ENCODE results near the gene AGPAT3. TPM values are rescaled to one million over a fixed set of nuclear protein-coding genes. Genes with fewer than 3 reads are reported as not detected.

Gene AGPAT3
- polyA plus RNA-seq, 2 donors, result 15.3 to 18.6 TPM

DNA sequence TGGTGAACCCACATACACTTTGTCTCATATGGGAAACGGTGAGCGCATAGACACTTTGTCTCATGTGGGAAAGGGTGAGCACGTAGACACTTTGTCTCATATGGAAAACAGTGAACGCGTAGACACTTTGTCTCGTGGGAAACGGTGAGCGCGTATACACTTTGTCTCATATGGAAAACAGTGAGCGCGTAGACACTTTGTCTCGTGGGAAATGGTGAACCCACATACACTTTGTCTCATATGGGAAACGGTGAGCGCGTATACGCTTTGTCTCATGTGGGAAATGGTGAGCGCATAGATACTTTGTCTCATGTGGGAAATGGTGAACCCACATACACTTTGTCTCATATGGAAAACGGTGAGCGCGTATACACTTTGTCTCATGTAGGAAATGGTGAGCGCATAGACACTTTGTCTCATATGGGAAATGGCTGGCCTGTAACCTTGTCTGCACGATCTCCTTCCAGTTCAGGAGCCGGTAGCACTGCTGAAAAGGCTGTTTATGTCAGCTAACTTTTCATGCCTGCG is 96.4 kb downstream of the AGPAT3 start:
- H3K4me3 ChIP-seq (ENCODE audit: low read depth in 1 of 2, low read length in 2 of 2), result no peak overlapping the region
- H3K4me1 ChIP-seq (ENCODE audit: control insufficient read depth in 2 of 2, insufficient read depth in 2 of 2, low read length in 1 of 2), result peaks cover 0 to 3% of the 10 kb centered on the region in 2 donors
- H3K27me3 ChIP-seq (ENCODE audit: control insufficient read depth in 1 of 2, insufficient read depth in 2 of 2, low read length in 2 of 2), result no peaks in the 10 kb centered on the region
- WGBS, 2 donors, result 89 to 90% methylated on average over 24 of the region's 24 CpGs
- H3K9me3 ChIP-seq (ENCODE audit: control insufficient read depth in 2 of 2, insufficient read depth in 1 of 2, low read depth in 1 of 2, low read length in 1 of 2), result no peaks in the 10 kb centered on the region
- peaks cover 0 to 19% of the 10 kb centered on the region in 2 donors for H3K36me3 ChIP-seq (ENCODE audit: control insufficient read depth in 2 of 2, insufficient read depth in 2 of 2, low read length in 1 of 2)
- H3K27ac ChIP-seq (ENCODE audit: low read depth in 2 of 2, low read length in 1 of 2), result no peak overlapping the region

DNA sequence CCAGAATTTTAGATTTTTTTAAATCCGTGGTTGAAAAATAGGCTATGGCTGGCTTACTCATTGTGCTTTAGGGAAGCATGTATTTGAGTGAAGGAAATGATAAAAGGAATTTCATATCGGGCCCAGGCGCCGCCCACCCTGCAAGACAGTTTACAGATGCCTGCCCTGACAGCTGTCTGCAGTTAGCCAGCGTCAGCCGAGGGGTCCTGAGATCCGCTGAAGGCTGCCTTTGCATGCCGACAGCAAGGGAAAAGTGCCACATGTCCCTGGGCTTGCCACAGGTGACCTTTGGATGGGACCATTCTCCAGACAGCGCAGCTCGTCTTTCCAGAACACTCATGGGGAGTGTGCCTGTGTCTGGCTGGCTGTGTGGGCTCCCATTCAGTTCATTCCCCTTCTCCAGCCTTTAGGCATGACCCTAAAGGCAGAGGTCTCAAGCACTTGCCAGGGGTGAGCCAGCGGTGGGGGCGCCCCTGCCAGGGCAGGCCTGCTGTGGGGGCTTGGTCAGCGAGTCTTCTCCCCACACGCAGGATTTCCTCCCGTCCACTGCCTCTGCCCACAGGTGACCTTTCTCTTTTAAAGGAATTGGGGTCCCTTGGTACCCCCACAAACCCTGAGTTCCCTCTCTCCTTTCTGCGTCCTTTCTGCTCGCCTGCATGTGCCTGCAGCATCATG is 101.0 kb downstream of the AGPAT3 start:
- peaks cover 8 to 33% of the 10 kb centered on the region in 2 donors for H3K36me3 ChIP-seq (ENCODE audit: control insufficient read depth in 2 of 2, insufficient read depth in 2 of 2, low read length in 1 of 2)
- H3K4me3 ChIP-seq (ENCODE audit: low read depth in 1 of 2, low read length in 2 of 2), result no peak overlapping the region
- H3K4me1 ChIP-seq (ENCODE audit: control insufficient read depth in 2 of 2, insufficient read depth in 2 of 2, low read length in 1 of 2), result no peaks in the 10 kb centered on the region
- H3K27ac ChIP-seq (ENCODE audit: low read depth in 2 of 2, low read length in 1 of 2), result no peak overlapping the region
- H3K9me3 ChIP-seq (ENCODE audit: control insufficient read depth in 2 of 2, insufficient read depth in 1 of 2, low read depth in 1 of 2, low read length in 1 of 2), result peaks cover 0 to 2% of the 10 kb centered on the region in 2 donors
- no peaks in the 10 kb centered on the region for H3K27me3 ChIP-seq (ENCODE audit: control insufficient read depth in 1 of 2, insufficient read depth in 2 of 2, low read length in 2 of 2)
- 84 to 88% methylated on average over 17 of the region's 17 CpGs for WGBS, 2 donors

GRCh38 chr21:43966946-43967512 is 102.0 kb downstream of the AGPAT3 start:
- Histone ChIP-seq H3K36me3 (ENCODE audit: control insufficient read depth in 2 of 2, insufficient read depth in 2 of 2, low read length in 1 of 2) (peaks cover 8 to 41% of the 10 kb centered on the region in 2 donors), H3K27me3 (ENCODE audit: control insufficient read depth in 1 of 2, insufficient read depth in 2 of 2, low read length in 2 of 2) (no peaks in the 10 kb centered on the region), H3K4me1 (ENCODE audit: control insufficient read depth in 2 of 2, insufficient read depth in 2 of 2, low read length in 1 of 2) (no peaks in the 10 kb centered on the region), H3K9me3 (ENCODE audit: control insufficient read depth in 2 of 2, insufficient read depth in 1 of 2, low read depth in 1 of 2, low read length in 1 of 2) (peaks cover 0 to 2% of the 10 kb centered on the region in 2 donors), H3K4me3 (ENCODE audit: low read depth in 1 of 2, low read length in 2 of 2) (no peak overlapping the region), H3K27ac (ENCODE audit: low read depth in 2 of 2, low read length in 1 of 2) (no peak overlapping the region)
- WGBS, 2 donors, result 86 to 90% methylated on average over 17 to 18 of the region's 18 CpGs

- peaks cover 8 to 46% of the 10 kb centered on the region in 2 donors for H3K36me3 ChIP-seq (ENCODE audit: control insufficient read depth in 2 of 2, insufficient read depth in 2 of 2, low read length in 1 of 2)
- H3K9me3 ChIP-seq (ENCODE audit: control insufficient read depth in 2 of 2, insufficient read depth in 1 of 2, low read depth in 1 of 2, low read length in 1 of 2), result peaks cover 0 to 2% of the 10 kb centered on the region in 2 donors
- no peaks in the 10 kb centered on the region for H3K4me1 ChIP-seq (ENCODE audit: control insufficient read depth in 2 of 2, insufficient read depth in 2 of 2, low read length in 1 of 2)
- WGBS, 2 donors, result 93 to 94% methylated on average over 15 of the region's 15 CpGs
- H3K27me3 ChIP-seq (ENCODE audit: control insufficient read depth in 1 of 2, insufficient read depth in 2 of 2, low read length in 2 of 2), result no peaks in the 10 kb centered on the region
- no peak overlapping the region for H3K27ac ChIP-seq (ENCODE audit: low read depth in 2 of 2, low read length in 1 of 2)
- H3K4me3 ChIP-seq (ENCODE audit: low read depth in 1 of 2, low read length in 2 of 2), result no peak overlapping the region
Observed at GRCh38 chr21:43967981-43968380, 103.0 kb downstream of the AGPAT3 start.

GRCh38 chr21:43968410-43969114 is 103.5 kb downstream of the AGPAT3 start:
- Histone ChIP-seq H3K27ac (ENCODE audit: low read depth in 2 of 2, low read length in 1 of 2) (no peak overlapping the region), H3K36me3 (ENCODE audit: control insufficient read depth in 2 of 2, insufficient read depth in 2 of 2, low read length in 1 of 2) (peaks cover 8 to 45% of the 10 kb centered on the region in 2 donors), H3K4me3 (ENCODE audit: low read depth in 1 of 2, low read length in 2 of 2) (no peak overlapping the region), H3K4me1 (ENCODE audit: control insufficient read depth in 2 of 2, insufficient read depth in 2 of 2, low read length in 1 of 2) (no peaks in the 10 kb centered on the region), H3K27me3 (ENCODE audit: control insufficient read depth in 1 of 2, insufficient read depth in 2 of 2, low read length in 2 of 2) (no peaks in the 10 kb centered on the region), H3K9me3 (ENCODE audit: control insufficient read depth in 2 of 2, insufficient read depth in 1 of 2, low read depth in 1 of 2, low read length in 1 of 2) (peaks cover 0 to 2% of the 10 kb centered on the region in 2 donors)
- WGBS, 2 donors, result 92 to 93% methylated on average over 18 to 19 of the region's 19 CpGs

DNA sequence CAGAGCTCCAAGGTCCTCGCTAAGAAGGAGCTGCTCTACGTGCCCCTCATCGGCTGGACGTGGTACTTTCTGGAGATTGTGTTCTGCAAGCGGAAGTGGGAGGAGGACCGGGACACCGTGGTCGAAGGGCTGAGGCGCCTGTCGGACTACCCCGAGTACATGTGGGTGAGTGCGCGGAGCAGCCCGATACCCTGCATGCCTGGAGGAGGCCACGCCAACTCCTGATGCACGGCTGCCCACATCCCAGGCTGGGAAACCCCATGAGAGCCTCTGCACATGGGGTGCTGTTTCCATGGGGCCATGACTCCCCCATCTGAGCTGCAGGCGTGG is 104.1 kb downstream of the AGPAT3 start:
- H3K36me3 ChIP-seq (ENCODE audit: control insufficient read depth in 2 of 2, insufficient read depth in 2 of 2, low read length in 1 of 2), result peaks cover 8 to 46% of the 10 kb centered on the region in 2 donors

GRCh38 chr21:43970551-43970950 is 105.5 kb downstream of the AGPAT3 start:
- Histone ChIP-seq H3K4me1 (ENCODE audit: control insufficient read depth in 2 of 2, insufficient read depth in 2 of 2, low read length in 1 of 2) (peaks cover 0 to 6% of the 10 kb centered on the region in 2 donors), H3K27ac (ENCODE audit: low read depth in 2 of 2, low read length in 1 of 2) (no peak overlapping the region), H3K9me3 (ENCODE audit: control insufficient read depth in 2 of 2, insufficient read depth in 1 of 2, low read depth in 1 of 2, low read length in 1 of 2) (peaks cover 0 to 4% of the 10 kb centered on the region in 2 donors), H3K27me3 (ENCODE audit: control insufficient read depth in 1 of 2, insufficient read depth in 2 of 2, low read length in 2 of 2) (no peaks in the 10 kb centered on the region), H3K36me3 (ENCODE audit: control insufficient read depth in 2 of 2, insufficient read depth in 2 of 2, low read length in 1 of 2) (peaks cover 8 to 43% of the 10 kb centered on the region in 2 donors), H3K4me3 (ENCODE audit: low read depth in 1 of 2, low read length in 2 of 2) (no peak overlapping the region)
- WGBS, 2 donors, result 94% methylated on average over 18 of the region's 18 CpGs

More for the DNA sequence above, 104.1 kb downstream of the AGPAT3 start:
- 95 to 98% methylated on average over 17 of the region's 17 CpGs for WGBS, 2 donors
- Histone ChIP-seq H3K9me3 (ENCODE audit: control insufficient read depth in 2 of 2, insufficient read depth in 1 of 2, low read depth in 1 of 2, low read length in 1 of 2) (peaks cover 0 to 2% of the 10 kb centered on the region in 2 donors), H3K27ac (ENCODE audit: low read depth in 2 of 2, low read length in 1 of 2) (no peak overlapping the region), H3K4me3 (ENCODE audit: low read depth in 1 of 2, low read length in 2 of 2) (no peak overlapping the region), H3K4me1 (ENCODE audit: control insufficient read depth in 2 of 2, insufficient read depth in 2 of 2, low read length in 1 of 2) (no peaks in the 10 kb centered on the region), H3K27me3 (ENCODE audit: control insufficient read depth in 1 of 2, insufficient read depth in 2 of 2, low read length in 2 of 2) (no peaks in the 10 kb centered on the region)

DNA sequence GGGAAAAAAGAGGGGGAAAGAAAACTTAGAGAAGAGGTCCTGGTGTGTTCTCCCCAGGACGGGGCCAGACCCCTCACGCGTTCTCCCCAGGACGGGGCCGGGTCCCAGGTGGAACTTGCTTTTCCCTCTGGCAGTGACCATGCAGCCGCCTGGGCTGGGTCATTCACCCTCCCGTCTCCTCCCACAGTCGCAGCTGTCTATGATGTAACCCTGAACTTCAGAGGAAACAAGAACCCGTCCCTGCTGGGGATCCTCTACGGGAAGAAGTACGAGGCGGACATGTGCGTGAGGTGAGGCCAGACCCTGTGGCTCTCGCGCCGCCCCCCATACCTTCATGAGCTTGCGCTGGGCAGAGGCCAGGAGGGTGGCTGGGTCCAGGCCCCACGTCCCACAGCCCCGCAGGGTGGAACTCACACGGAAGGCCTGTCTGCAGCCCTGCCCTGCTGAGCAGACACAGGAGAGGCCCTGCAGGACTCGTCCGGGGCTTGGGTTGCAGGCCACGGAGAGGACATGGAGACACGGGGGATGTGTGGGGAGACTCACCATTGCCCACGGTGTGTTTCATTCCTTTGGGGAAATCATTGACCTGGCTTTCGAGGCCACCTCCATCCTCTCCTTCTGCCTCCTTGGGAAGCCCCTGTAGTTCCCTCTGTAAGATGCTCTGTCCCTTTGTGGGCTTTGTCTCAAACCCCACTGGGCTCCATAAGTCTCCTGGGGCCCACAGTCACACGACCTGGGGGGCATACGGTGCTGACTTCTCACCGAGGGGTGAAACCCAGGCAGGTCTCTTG is 106.4 kb downstream of the AGPAT3 start:
- peaks cover 8 to 43% of the 10 kb centered on the region in 2 donors for H3K36me3 ChIP-seq (ENCODE audit: control insufficient read depth in 2 of 2, insufficient read depth in 2 of 2, low read length in 1 of 2)

DNA sequence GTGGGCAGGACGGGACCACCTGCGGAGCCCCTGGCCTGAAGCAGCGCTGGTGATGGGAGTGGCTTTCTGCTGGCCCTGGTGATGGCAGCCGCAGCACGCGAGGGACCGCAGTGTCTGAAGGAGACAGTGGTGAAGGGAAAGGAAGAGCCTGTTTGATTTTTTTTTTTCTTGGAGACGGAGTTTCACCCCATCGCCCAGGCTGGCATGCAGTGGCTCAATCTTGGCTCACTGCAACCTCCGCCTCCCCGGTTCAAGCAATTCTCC is 106.9 kb downstream of the AGPAT3 start:
- Histone ChIP-seq H3K36me3 (ENCODE audit: control insufficient read depth in 2 of 2, insufficient read depth in 2 of 2, low read length in 1 of 2) (peaks cover 8 to 40% of the 10 kb centered on the region in 2 donors), H3K9me3 (ENCODE audit: control insufficient read depth in 2 of 2, insufficient read depth in 1 of 2, low read depth in 1 of 2, low read length in 1 of 2) (peaks cover 0 to 4% of the 10 kb centered on the region in 2 donors), H3K27me3 (ENCODE audit: control insufficient read depth in 1 of 2, insufficient read depth in 2 of 2, low read length in 2 of 2) (no peaks in the 10 kb centered on the region), H3K27ac (ENCODE audit: low read depth in 2 of 2, low read length in 1 of 2) (no peak overlapping the region), H3K4me1 (ENCODE audit: control insufficient read depth in 2 of 2, insufficient read depth in 2 of 2, low read length in 1 of 2) (peaks cover 0 to 6% of the 10 kb centered on the region in 2 donors), H3K4me3 (ENCODE audit: low read depth in 1 of 2, low read length in 2 of 2) (no peak overlapping the region)
- 94 to 97% methylated on average over 9 to 11 of the region's 11 CpGs for WGBS, 2 donors

More for the DNA sequence above, 106.4 kb downstream of the AGPAT3 start:
- 89% methylated on average over 29 of the region's 29 CpGs for WGBS, 2 donors
- H3K27ac ChIP-seq (ENCODE audit: low read depth in 2 of 2, low read length in 1 of 2), result no peak overlapping the region
- peaks cover 0 to 6% of the 10 kb centered on the region in 2 donors for H3K4me1 ChIP-seq (ENCODE audit: control insufficient read depth in 2 of 2, insufficient read depth in 2 of 2, low read length in 1 of 2)
- no peak overlapping the region for H3K4me3 ChIP-seq (ENCODE audit: low read depth in 1 of 2, low read length in 2 of 2)
- H3K27me3 ChIP-seq (ENCODE audit: control insufficient read depth in 1 of 2, insufficient read depth in 2 of 2, low read length in 2 of 2), result no peaks in the 10 kb centered on the region
- H3K9me3 ChIP-seq (ENCODE audit: control insufficient read depth in 2 of 2, insufficient read depth in 1 of 2, low read depth in 1 of 2, low read length in 1 of 2), result peaks cover 0 to 4% of the 10 kb centered on the region in 2 donors

Data from esophagus (tissue), 2 donors.